ENCODE measurements around the gene FLNB. TPM values are rescaled to one million over a fixed set of nuclear protein-coding genes. Genes with fewer than 3 reads are reported as not detected.

FLNB gene
- total RNA-seq, 1 experiment from 2014 or later, result 83.4 TPM

GRCh38 chr3:58052373-58053273, 44.4 kb downstream of the FLNB start:
- Histone ChIP-seq H2BK120ac (ENCODE audit: low read depth, low read length, poor library complexity, severe bottlenecking) (no peak overlapping the region), H2BK12ac (ENCODE audit: insufficient read length, low read depth, low read length) (no peak overlapping the region), H3K4ac (ENCODE audit: low read depth, low read length) (no peak overlapping the region), H3K56ac (ENCODE audit: insufficient read length, low read depth, low read length) (no peak overlapping the region), H3K9ac (ENCODE audit: extremely low read depth, insufficient read length, low read length) (no peak overlapping the region), H2AFZ (ENCODE audit: low read length) (no peak overlapping the region), H3K79me2 (ENCODE audit: insufficient read depth, low read length) (peaks cover 25% of the 10 kb centered on the region; the same call in 1 of the 2 replicates), H3T11ph (ENCODE audit: low read length) (no peak overlapping the region), H2BK15ac (ENCODE audit: low read depth, low read length) (no peak overlapping the region; the same call in 1 of the 2 replicates), H3K23ac (ENCODE audit: insufficient read length, low read depth, low read length) (no peak overlapping the region), H4K20me1 (ENCODE audit: control insufficient read depth, insufficient read depth, insufficient read length) (peaks cover 3% of the 10 kb centered on the region), H4K5ac (ENCODE audit: insufficient read length, low read depth, low read length) (no peak overlapping the region), H3K4me1 (ENCODE audit: insufficient read depth, low read length) (peaks cover 12% of the 10 kb centered on the region), H3K79me1 (ENCODE audit: insufficient read depth, low read depth, low read length, poor library complexity, severe bottlenecking) (peaks cover 9% of the 10 kb centered on the region), H3K23me2 (ENCODE audit: insufficient read length, low read depth, low read length, poor library complexity, severe bottlenecking) (no peaks in the 10 kb centered on the region), H3K9me3 (ENCODE audit: control insufficient read depth, low read depth, low read length) (no peaks in the 10 kb centered on the region), H3K4me2 (ENCODE audit: insufficient read depth, insufficient read length, low read length) (no peak overlapping the region), H2BK20ac (ENCODE audit: low read depth, low read length, poor library complexity, severe bottlenecking) (no peak overlapping the region), H4K8ac (replicated peaks; ENCODE audit: insufficient read length, low read depth, low read length) (no peak overlapping the region), H3K27me3 (ENCODE audit: insufficient read depth, low read length) (no peaks in the 10 kb centered on the region), H4K91ac (ENCODE audit: insufficient read length, low read depth, low read length) (no peak overlapping the region), H3K27ac (ENCODE audit: insufficient read length, low read depth, low read length) (no peak overlapping the region), H3K14ac (ENCODE audit: insufficient read depth, low read length) (no peak overlapping the region), H2BK5ac (ENCODE audit: insufficient read length, low read length) (no peak overlapping the region), H2AK5ac (ENCODE audit: insufficient read length, low read length) (no peak overlapping the region), H3K18ac (ENCODE audit: insufficient read length, low read depth, low read length) (peak overlapping the region; percentile 61)
- no peaks in the 10 kb centered on the region for H3K9me3 Mint-ChIP-seq
- TF ChIP-seq CTCF (conservative IDR thresholded peaks at IDR 0.05), result no peak
- peaks cover 52 to 53% of the 10 kb centered on the region in 2 experiments for H3K4me1 Mint-ChIP-seq
- no peak for DNase-seq
- no CpG with 5 or more reads among the region's 8 CpGs for WGBS (ENCODE audit: extremely low coverage, insufficient read length, low lambda C conversion rate)
- no peaks in the 10 kb centered on the region for H3K27me3 Mint-ChIP-seq (ENCODE audit: low read depth)
- peak overlapping the region in 2 of 3 experiments; percentile 49 to 65; a peak in 3 of 7 replicates for H3K27ac Mint-ChIP-seq
- H3K36me3 Mint-ChIP-seq (ENCODE audit: insufficient read depth in 1 of 3, low read depth in 3 of 3), result peaks cover 0 to 6% (median 0%) of the 10 kb centered on the region in 3 experiments; a peak in 2 of 7 replicates
- H3K4me3 Mint-ChIP-seq, result no peak overlapping the region

All from H9 (cell line).